HS-5 (cell line): ENCODE results near the gene FRAT2.

Experiments used
- DNase-seq: peaks from one replicate; pipeline ENCODE4 v3.0.0-alpha.2; 2012; ENCODE audit warnings: low read depth

Gene FRAT2

GRCh38 chr10:97325754-97326153 is 8.8 kb downstream of the FRAT2 start:
- no peak for DNase-seq

DNA sequence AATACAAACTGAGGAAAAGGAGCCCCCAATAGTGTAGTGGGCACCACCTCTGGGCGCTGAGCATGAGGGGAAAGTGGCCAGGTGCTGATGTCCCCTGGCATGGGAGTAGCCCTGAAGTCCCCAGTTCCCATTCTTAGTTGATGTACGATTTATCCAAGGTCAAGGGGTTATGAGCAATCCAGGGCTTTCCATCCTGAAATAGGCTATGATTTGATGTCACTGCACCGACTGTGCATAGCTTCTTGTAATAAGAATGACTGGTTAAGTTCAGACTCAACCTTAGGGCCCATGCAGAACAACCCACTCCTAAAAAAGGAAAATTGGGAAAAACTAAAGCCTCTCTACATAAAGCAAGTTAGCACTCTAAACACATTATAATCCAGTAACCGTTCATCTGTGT is 11.0 kb downstream of the FRAT2 start:
- no peak for DNase-seq

GRCh38 chr10:97321804-97322190 is 12.7 kb downstream of the FRAT2 start:
- no peak for DNase-seq

DNA sequence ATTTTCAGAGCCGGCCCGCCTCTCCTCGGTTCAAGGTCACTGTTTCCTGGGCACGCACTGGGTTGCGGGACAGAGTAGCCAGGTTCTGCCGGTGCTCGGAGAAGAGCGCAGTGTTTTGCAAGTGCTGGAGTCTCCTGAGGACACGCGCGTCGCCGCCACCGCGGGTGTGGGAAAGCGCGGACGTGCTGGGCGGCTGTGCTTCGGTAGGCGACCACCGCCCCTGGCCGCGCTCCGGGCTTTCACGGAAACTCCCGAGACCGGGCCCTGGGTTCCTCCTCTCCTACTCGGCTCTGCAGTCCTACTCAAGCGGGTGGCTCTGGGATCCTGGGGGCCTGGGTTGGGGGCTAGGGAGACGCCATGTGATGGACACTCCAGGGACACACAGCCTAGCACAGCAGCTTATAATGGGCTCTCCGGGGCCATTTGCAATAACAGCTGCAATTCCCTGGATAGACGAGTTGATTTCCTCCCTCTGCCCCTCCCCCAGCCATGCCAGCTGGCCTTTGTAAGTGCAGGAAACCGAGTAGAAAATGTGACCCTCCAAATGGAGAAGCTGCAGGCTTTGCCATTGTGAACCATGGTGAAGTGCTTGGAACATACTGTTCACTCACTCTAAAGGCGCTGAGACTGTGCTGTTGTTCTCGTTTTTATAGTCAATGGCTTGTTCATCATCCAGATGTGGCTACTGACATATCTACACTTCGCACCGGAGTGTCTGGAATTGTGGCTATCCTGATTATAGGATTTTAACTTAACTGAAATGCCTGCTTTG is 13.3 kb downstream of the FRAT2 start:
- DNase-seq = no peak

DNA sequence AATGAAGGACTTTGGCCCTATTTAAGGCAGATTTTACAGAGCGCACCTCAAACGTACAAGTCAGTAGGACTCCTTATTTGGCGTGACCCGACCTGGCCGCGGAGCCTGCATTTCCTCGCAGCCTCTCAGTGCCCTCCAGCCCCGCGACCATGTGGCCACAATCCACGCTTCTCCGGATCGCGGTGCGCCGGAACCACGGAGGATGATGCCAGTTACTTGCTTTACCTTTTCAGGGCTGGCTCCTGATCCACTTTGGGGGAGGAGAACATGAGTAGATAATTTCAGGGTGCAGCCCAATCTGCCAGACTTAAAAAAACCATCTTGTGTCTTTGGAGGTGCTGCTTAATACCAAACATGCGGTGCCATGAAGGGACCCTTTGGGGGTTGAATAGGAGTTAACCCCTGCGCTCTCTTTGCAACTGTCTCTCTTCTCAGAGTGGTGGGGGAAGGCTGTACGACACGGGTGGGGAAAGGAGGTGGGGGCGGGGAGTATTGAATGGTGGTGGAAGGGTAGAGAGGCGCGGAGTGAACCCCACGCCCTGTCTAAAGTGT is 14.0 kb downstream of the FRAT2 start:
- no peak for DNase-seq

DNA sequence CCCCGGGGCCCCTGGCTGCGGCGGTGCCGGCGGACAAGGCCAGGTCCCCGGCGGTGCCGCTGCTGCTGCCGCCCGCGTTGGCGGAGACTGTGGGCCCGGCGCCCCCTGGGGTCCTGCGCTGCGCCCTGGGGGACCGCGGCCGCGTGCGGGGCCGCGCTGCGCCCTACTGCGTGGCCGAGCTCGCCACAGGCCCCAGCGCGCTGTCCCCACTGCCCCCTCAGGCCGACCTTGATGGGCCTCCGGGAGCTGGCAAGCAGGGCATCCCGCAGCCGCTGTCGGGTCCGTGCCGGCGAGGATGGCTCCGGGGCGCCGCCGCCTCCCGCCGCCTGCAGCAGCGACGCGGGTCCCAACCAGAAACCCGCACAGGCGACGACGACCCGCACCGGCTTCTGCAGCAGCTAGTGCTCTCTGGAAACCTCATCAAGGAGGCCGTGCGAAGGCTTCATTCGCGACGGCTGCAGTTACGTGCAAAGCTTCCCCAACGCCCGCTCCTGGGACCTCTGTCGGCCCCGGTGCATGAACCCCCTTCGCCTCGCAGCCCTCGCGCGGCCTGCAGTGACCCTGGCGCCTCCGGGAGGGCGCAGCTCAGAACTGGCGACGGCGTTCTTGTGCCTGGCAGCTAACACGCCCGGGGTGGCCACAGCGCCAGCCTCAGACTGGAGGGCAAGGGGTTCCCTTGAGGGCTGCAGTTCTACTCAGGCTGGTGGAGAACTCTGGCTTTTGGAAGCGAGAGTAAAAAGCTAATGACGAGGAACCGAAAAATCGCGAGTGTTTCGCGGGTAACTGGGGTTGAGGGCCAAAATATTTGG is 14.7 kb downstream of the FRAT2 start:
- DNase-seq = no peak

DNA sequence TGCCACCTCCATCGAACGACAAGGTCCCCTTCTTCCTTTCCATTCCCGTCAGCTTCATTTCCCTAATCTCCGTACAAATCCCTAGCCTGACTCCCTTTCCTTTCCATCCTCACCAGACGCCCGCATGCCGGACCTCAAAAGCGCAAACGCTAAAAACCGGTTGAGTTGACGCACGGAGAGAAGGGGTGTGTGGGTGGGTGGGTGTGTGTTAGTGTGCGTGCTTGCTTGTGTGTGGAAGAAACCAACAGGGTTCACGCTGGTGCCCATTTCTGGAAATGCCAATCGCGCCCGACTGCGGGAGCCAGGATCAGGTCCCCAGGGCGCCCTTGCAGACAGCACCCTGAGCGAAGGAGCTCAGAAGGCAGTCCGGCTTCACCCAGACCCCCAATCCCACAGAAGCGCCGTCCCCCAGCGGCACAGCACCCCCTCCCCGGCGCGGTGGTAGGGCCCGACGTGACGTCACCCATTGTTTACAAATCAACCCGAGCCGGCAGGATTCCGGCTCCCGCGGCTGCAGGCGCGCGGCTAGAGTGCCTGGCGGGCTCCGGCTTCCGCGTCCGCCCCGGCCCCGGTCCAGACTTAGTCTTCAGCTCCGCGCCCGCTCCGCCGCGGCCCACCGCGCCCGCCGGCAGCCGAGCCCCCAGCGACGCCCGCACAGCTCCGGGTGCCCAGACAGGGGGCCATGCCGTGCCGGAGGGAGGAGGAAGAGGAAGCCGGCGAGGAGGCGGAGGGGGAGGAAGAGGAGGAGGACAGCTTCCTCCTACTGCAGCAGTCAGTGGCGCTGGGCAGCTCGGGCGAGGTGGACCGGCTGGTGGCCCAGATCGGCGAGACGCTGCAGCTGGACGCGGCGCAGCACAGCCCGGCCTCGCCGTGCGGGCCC is 15.5 kb downstream of the FRAT2 start, which contains the start of gene FRAT1:
FRAT1 (plus strand) TSS at position 500 of the 880 bp plus-strand sequence; CDS start at position 683, 183 bp downstream.
- DNase-seq = peak; percentile 69

- no peak for DNase-seq
These were observed 19.9 kb downstream of the FRAT2 start for GRCh38 chr10:97314671-97315070.

- no peak for DNase-seq
These were observed 21.6 kb downstream of the FRAT2 start for GRCh38 chr10:97312897-97313296.

GRCh38 chr10:97311111-97311626 is 23.4 kb downstream of the FRAT2 start:
- DNase-seq = no peak

DNA sequence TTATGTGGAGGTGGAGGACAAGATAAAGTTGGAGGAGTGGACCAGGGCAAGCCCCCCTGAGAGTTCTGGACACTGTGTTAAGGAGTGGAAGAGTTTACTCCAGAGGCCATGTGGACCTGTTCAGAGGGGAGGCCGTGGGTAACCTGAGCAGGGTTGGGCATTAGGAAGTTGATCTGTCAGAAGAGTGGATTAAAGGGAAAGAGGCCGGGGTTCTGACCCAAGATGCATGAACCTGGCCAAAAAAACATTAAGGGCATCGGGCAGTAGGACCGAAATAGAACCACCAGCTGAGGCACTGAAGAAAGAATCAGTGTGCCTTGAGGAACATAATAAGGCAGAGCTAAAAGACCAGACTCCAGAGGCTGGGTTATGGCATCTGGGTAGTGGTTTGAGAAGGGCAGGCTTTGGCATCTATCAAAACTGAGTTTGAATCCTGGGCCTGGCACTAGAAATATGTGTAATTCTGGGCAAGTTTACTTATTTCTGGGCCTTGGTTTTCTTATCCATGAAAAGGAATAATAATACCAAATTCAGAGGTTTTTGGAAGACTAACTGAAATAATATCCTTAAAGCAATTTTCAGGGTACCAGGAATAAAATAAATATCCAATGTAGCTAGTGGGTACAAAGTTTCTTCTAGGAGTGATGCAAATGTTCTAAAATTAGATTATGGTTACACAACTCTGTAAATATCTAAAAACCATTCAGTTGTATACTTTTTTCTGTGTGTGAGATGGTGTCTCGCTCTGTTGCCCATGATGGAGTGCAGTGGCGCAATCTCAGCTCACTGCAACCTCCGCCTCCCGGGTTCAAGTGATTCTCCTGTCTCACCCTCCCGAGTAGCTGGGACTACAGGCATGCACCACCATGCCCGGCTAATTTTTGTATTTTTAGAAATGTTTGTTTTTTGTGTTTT is 26.4 kb downstream of the FRAT2 start:
- no peak for DNase-seq

- DNase-seq = no peak
These were observed 27.1 kb downstream of the FRAT2 start for GRCh38 chr10:97307441-97307840.

DNA sequence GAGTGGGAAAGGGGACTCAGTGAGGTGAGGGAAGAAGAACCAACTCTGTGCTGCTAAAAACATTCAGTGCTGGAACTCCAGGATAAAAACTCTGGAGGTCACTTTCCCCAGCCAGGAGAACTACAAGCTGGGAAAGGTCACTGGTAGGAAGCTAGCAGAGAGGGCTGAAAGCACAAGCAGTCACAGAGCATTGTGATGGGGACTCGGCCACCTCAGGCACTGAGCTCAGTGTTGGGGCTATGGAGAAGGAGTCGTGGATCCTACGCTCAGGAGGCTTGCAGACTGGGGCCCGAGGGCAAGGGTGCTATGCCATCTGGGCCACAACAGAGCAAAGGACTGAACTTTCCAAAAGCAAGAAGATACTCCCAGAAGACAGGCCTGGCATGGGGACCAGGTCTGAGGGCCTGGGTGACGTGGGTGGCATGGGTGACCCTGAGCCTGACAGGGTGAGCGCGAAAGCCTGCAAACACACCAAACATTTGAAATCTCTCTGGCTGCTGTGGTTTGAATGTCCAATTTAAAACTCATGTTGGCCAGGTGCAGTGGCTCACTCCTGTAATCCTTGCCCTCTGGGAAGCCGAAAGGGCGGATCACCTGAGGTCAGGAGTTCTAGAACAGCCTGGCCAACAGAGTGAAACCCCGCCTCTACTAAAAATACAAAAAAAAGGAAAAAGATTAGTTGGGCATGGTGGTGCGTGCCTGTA is 32.3 kb downstream of the FRAT2 start:
- DNase-seq = no peak

DNA sequence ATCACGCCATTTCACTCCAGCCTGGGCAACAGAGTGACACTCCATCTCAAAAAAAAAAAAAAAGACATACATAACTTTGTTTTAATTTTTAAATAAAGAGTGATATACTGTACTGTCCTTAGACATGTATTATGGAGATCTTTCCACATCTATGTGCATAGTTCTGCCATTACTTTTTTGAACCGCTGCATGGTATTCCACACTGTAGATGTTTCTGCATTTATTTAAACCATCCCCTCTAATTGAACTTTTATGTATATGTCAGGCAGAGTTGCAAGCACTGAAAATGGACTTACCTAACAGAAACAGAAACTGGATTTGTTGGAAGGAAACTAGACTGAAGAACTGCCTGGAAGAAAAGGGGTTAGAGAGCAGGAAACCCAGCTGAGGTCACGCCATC is 33.5 kb downstream of the FRAT2 start:
- no peak for DNase-seq

GRCh38 chr10:97298223-97298571 is 36.3 kb downstream of the FRAT2 start:
- no peak for DNase-seq

DNA sequence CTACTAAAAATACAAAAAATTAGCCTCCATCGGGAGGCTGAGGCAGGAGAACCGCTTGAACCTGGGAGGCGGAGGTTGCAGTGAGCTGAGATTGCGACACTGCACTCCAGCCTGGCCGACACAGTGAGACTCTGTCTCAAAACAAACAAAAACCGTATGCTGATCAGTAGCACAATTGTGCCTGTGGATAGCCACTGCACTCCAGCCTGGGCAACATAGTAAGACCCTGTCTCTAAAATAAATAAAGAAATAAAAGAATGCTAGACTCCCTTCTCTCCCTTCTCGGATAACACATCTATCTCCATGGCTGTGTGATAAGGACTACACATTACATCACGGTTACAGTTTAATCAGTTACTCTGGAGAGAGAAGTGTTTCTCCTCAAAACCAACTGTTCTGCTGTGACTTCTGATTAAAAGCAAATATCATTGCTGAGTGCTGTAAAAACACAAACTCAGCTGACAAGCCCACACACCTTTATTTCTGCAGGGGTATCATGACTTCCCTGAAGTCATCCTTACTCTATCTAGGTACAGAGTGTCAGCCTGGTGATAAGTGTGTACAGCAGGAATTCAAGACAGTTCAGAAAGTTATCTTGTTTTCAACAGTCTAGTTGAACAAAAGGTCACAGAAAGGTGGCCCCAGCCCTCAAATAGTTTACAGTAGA is 36.8 kb downstream of the FRAT2 start:
- no peak for DNase-seq

GRCh38 chr10:97292862-97293198 is 41.7 kb downstream of the FRAT2 start:
- no peak for DNase-seq

DNA sequence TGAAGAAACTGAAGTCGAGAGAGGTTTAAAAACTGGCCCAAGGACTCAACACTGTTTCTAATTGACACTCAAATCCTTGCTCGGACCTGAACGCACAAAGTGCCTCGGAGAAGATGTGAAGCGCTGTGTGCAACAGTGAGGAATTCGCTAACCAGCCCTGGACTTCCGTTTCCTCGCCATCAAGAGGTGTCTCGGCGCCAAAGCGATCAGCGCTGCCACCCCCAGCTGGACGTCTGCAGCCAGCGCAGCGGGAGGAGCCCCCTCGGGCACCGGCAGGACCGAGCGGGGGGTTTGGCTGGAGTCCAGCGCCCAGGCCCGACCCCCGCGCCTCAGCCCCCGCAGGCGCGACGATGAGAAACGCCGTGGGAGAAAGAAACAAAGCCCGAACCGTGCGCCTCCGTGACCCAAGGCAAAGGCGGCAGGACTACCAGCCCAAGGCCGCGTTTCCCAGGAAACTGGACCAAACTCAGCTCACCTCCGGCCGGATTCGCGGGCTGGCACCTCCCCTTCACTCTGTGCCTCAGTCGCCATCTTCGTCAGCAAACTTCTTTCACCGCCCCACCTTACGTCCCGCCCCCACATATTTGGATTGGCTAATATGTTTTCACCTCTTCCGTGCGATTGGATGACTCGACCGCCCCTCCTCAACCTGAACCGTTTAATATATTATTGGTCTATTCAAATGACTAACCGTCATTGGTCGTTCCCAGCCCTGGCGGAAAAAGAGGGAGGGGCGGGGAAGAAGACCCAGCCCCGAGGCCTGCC is 42.2 kb downstream of the FRAT2 start, which contains the start of gene ARHGAP19:
ARHGAP19 (minus strand) TSS at position 541 of the 765 bp plus-strand sequence; CDS start at position 531, 10 bp downstream.
- DNase-seq = peak; percentile 95
